Activated T-cell treated with anti-CD3 and anti-CD28 coated beads for 24 hours (primary cell): ENCODE results near the gene MISP.

ENCODE experiments used
- DNase-seq: peaks from one replicate; pipeline ENCODE4 v3.0.0-alpha.2; 2020; ENCODE audit warnings: low read depth

Gene MISP

GRCh38 chr19:746956-747355, 4.0 kb upstream of the MISP start:
- DNase-seq: no peak

GRCh38 chr19:747432-748273, 3.3 kb upstream of the MISP start:
- DNase-seq: no peak

GRCh38 chr19:748274-748598, 2.7 kb upstream of the MISP start:
- DNase-seq: no peak

GRCh38 chr19:749811-750210, 1.1 kb upstream of the MISP start:
- DNase-seq: no peak

- no peak for DNase-seq
Observed at GRCh38 chr19:751501-752341, 809 bp downstream of the MISP start.

GRCh38 chr19:752652-753517, 2.0 kb downstream of the MISP start:
- no peak for DNase-seq

GRCh38 chr19:754530-754929, 3.6 kb downstream of the MISP start:
- no peak for DNase-seq

GRCh38 chr19:755063-755462, 4.2 kb downstream of the MISP start:
- no peak for DNase-seq

GRCh38 chr19:756236-756635, 5.3 kb downstream of the MISP start:
- DNase-seq: peak; percentile 11

GRCh38 chr19:756821-757688, 6.1 kb downstream of the MISP start:
- no peak for DNase-seq

GRCh38 chr19:757811-758668, 7.1 kb downstream of the MISP start:
- DNase-seq: no peak

GRCh38 chr19:763181-763580, 12.3 kb downstream of the MISP start:
- DNase-seq: no peak

GRCh38 chr19:763869-764268, 13.0 kb downstream of the MISP start:
- DNase-seq: no peak

GRCh38 chr19:764301-764700, 13.4 kb downstream of the MISP start:
- no peak for DNase-seq

- DNase-seq: no peak
Observed at GRCh38 chr19:765179-765738, 14.3 kb downstream of the MISP start.

- no peak for DNase-seq
Observed at GRCh38 chr19:768424-768823, 17.5 kb downstream of the MISP start.

- no peak for DNase-seq
Observed at GRCh38 chr19:769616-770015, 18.7 kb downstream of the MISP start.

GRCh38 chr19:771332-771785, 20.4 kb downstream of the MISP start:
- no peak for DNase-seq

- DNase-seq: no peak
Observed at GRCh38 chr19:772063-772462, 21.2 kb downstream of the MISP start.
